Natural killer cell (primary cell): ENCODE results near the gene LRRC8E. TPM values are rescaled to one million over a fixed set of nuclear protein-coding genes. Genes with fewer than 3 reads are reported as not detected.

Experiments
- ATAC-seq, 3 donors: fragments of 150-1000 bp in 2 of 3; fragments of 200-7000 bp in 1 of 3; cut with Tn5 transposase; 1 replicate in 1 of 3; 2 replicates in 2 of 3; pipeline ENCODE4 v1.10.0; 2021; ENCODE audit warnings: mild to moderate bottlenecking in 2 of 3, moderate library complexity in 2 of 3
- DNase-seq, 2 donors: peaks; one replicate each; pipeline versions ENCODE4 v3.0.0 to v3.0.0-alpha.2; 2013 to 2021; ENCODE audit warnings: mixed read lengths in 1 of 2
- H3K27ac ChIP-seq: one replicate; pipeline ENCODE4 v1.5.1; 2013; ENCODE audit warnings: mild to moderate bottlenecking, low read length
- H3K27me3 ChIP-seq: one replicate; pipeline ENCODE4 v1.6.1; 2013; ENCODE audit warnings: low read length; ENCODE audit not compliant: control insufficient read depth, insufficient read depth
- H3K36me3 ChIP-seq: one replicate; pipeline ENCODE4 v1.6.1; 2013; ENCODE audit warnings: low read length; ENCODE audit not compliant: control insufficient read depth, insufficient read depth
- H3K4me1 ChIP-seq: one replicate; pipeline ENCODE4 v1.6.1; 2013; ENCODE audit warnings: low read length; ENCODE audit not compliant: control insufficient read depth, insufficient read depth
- H3K4me3 ChIP-seq: one replicate; pipeline ENCODE4 v1.5.1; 2013; ENCODE audit warnings: low read length
- H3K9me3 ChIP-seq: one replicate; pipeline ENCODE4 v1.6.1; 2013; ENCODE audit warnings: low read length; ENCODE audit not compliant: control insufficient read depth, insufficient read depth
- H3K27ac Mint-ChIP-seq, 2 donors: one replicate each; pipeline ENCODE4 v1.8.0; 2022; ENCODE audit warnings: mild to moderate bottlenecking in 2 of 2, mixed read lengths in 2 of 2, moderate library complexity in 1 of 2
- H3K27me3 Mint-ChIP-seq, 2 donors: one replicate each; pipeline ENCODE4 v1.8.0; 2022; ENCODE audit warnings: low read depth in 2 of 2, mixed read lengths in 2 of 2
- H3K36me3 Mint-ChIP-seq: one replicate; pipeline ENCODE4 v1.8.0; 2022; ENCODE audit warnings: mixed read lengths
- H3K4me1 Mint-ChIP-seq, 2 donors: one replicate each; pipeline ENCODE4 v1.8.0; 2022; ENCODE audit warnings: mixed read lengths in 2 of 2
- H3K4me3 Mint-ChIP-seq: one replicate; pipeline ENCODE4 v1.8.0; 2022; ENCODE audit warnings: mild to moderate bottlenecking, moderate library complexity, mixed read lengths
- H3K9me3 Mint-ChIP-seq, 2 donors: one replicate each; pipeline ENCODE4 v1.8.0; 2022; ENCODE audit warnings: mixed read lengths in 2 of 2
- CTCF ChIP-seq: fragments of 200-600 bp; IDR thresholded peaks from one replicate; pipeline ENCODE4 v1.8.0; 2022; ENCODE audit warnings: antibody characterized with exemption
- WGBS: methylation state at CpG from one replicate; pipeline ENCODE4 v1.1.7; 2013; ENCODE audit warnings: missing lambda C conversion rate; ENCODE audit not compliant: insufficient coverage; 5-methylcytosine and 5-hydroxymethylcytosine counted together
- intact Hi-C: fragments of 100-400 bp; cut with micrococcal nuclease; formaldehyde crosslinking; loops from one replicate; pipeline ENCODE4 v1.14.2; 2022
- total RNA-seq, 4 donors: library from RNA; stranded (reverse); fragments of 120-200 nt in 1 of 4; gene quantifications; one replicate each; pipeline versions ENCODE4 v1.2.3 to v1.2.4, GENCODE V29; 2013 to 2022

Gene LRRC8E
- total RNA-seq, 3 donors from 2014 or later (not counting 1 experiment from before 2014, with no cell fraction given), result not detected

- ATAC-seq (no peak), DNase-seq (no peak)
- no peaks in the 10 kb centered on the region for H3K36me3 ChIP-seq
- H3K27ac ChIP-seq, result no peak overlapping the region
- Mint-ChIP-seq H3K27ac (no peak overlapping the region), H3K36me3 (no peaks in the 10 kb centered on the region), H3K27me3 (no peaks in the 10 kb centered on the region), H3K4me1 (peaks cover 9 to 10% of the 10 kb centered on the region in 2 donors), H3K4me3 (no peak overlapping the region), H3K9me3 (no peaks in the 10 kb centered on the region)
- intact Hi-C loops, result no loop called here
- no peak overlapping the region for H3K4me3 ChIP-seq
- no peaks in the 10 kb centered on the region for H3K27me3 ChIP-seq
- H3K4me1 ChIP-seq, result peaks cover 8% of the 10 kb centered on the region
- TF ChIP-seq CTCF, result no peak
- no peaks in the 10 kb centered on the region for H3K9me3 ChIP-seq
- WGBS, result 91% methylated on average over 24 of the region's 25 CpGs
Measured at GRCh38 chr19:7850000-7850813, 38.1 kb upstream of the LRRC8E start.

DNA sequence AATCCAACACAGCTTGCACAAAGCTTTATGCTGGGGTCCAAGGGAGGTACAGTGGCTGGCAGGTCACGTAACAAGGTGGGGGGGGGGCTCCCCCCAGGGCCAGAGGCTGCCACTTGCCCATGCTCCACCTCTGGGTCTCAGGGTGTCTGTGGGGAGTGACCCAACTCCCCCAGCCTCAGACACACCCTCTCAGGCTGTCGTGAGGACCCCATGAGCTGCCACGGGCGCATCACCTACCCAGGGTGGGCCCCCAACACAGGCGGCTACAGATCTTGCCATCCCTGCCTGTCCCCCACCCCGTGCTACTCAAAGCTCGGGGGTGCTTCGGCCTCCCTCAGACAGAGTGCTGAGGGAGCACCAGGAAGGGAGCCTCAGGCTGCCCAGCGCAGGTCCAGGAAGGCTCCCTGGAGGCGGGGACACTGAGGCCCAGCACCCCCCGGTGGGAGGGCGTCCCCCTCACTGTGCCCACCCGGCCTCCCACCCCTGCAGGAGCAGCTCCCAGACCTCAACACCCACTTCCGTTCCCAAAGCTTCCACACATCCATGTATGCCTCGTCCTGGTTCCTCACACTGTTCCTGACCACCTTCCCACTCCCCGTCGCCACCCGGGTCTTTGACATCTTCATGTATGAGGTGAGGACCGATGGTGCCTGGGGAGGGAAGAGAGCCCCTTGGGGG lies 37.2 kb upstream of the LRRC8E start:
- no peaks in the 10 kb centered on the region for H3K9me3 ChIP-seq
- no peak for ATAC-seq
- H3K36me3 ChIP-seq, result no peaks in the 10 kb centered on the region
- H3K4me1 ChIP-seq, result peaks cover 8% of the 10 kb centered on the region
- intact Hi-C loops, result no loop called here
- DNase-seq, result no peak
- H3K9me3 Mint-ChIP-seq, result no peaks in the 10 kb centered on the region
- no peaks in the 10 kb centered on the region for H3K27me3 ChIP-seq
- H3K27ac Mint-ChIP-seq, result no peak overlapping the region
- H3K4me3 ChIP-seq, result no peak overlapping the region
- no peaks in the 10 kb centered on the region for H3K27me3 Mint-ChIP-seq
- TF ChIP-seq CTCF, result no peak
- peaks cover 9 to 10% of the 10 kb centered on the region in 2 donors for H3K4me1 Mint-ChIP-seq
- H3K36me3 Mint-ChIP-seq, result no peaks in the 10 kb centered on the region
- H3K27ac ChIP-seq, result no peak overlapping the region
- WGBS, result 92% methylated on average over 15 of the region's 19 CpGs
- H3K4me3 Mint-ChIP-seq, result no peak overlapping the region

DNA sequence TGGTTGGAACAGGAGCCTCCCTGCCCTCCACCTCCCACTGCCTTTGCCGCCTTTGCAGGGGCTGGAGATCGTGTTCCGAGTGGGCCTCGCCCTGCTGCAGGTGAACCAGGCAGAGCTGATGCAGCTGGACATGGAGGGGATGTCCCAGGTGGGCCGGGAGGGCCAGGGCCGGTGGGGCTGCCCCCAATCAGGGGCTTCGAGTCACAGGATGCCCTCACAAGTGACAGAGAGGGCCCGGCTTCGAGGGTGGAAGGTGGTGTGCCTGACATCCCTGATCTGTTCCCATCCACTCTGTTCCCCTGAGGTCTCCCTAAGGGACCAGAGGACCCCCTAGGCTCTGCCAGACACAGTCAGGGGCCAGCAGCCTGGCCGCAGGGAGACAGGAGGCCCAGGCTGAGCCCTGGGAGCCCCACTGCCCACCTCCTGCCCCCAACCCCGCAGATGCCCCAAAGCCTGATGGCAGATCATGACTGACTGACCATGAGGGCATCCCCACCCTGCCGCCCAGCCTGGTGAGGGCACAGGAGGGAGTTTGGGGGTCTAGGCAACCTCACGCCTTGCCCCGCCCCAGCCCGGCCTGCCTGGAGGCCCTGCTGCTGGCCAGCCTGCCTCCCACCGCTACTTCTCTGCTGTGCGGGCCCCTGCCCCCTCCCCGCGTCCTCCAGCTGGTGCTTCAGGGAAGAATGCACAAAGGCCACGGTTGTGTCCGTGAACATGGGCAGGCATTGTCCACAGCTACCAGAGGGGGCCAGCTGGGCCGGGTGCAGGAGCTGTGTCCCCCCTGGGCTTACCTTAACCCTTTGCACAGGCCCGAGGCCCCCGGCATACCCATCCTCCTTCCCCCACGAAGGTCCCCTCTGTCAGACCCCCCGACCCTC lies 36.4 kb upstream of the LRRC8E start:
- DNase-seq (no peak), ATAC-seq (no peak)
- intact Hi-C loops, result no loop called here
- Mint-ChIP-seq H3K4me1 (peaks cover 9 to 10% of the 10 kb centered on the region in 2 donors), H3K27ac (no peak overlapping the region), H3K4me3 (no peak overlapping the region), H3K36me3 (no peaks in the 10 kb centered on the region), H3K27me3 (no peaks in the 10 kb centered on the region), H3K9me3 (no peaks in the 10 kb centered on the region)
- H3K9me3 ChIP-seq, result no peaks in the 10 kb centered on the region
- WGBS, result 90% methylated on average over 26 of the region's 26 CpGs
- H3K27ac ChIP-seq, result no peak overlapping the region
- H3K27me3 ChIP-seq, result no peaks in the 10 kb centered on the region
- H3K4me1 ChIP-seq, result peaks cover 8% of the 10 kb centered on the region
- H3K36me3 ChIP-seq, result no peaks in the 10 kb centered on the region
- TF ChIP-seq CTCF, result no peak
- H3K4me3 ChIP-seq, result no peak overlapping the region
